Gastroesophageal sphincter (tissue), 3 donors: Measurements from ENCODE around the gene SV2C.

ENCODE experiments used
- POLR2A ChIP-seq, 2 donors: fragments of 450-650 bp; IDR thresholded peaks; one replicate each; pipeline ENCODE4 v1.6.1; 2017; ENCODE audit warnings: antibody characterized with exemption in 2 of 2, mild to moderate bottlenecking in 2 of 2, moderate library complexity in 1 of 2
- POLR2AphosphoS5 ChIP-seq: sonication (generic); formaldehyde crosslinking; IDR thresholded peaks from one replicate; pipeline ENCODE4 v1.6.1; 2017; ENCODE audit warnings: antibody characterized with exemption
- TF ChIP-seq, protein P1 (sequence below), 4 experiments: fragments of 200-600 bp in 2 of 4; fragments of 450-650 bp in 2 of 4; sonication (generic) in 1 of 4; IDR thresholded peaks; one replicate each; pipeline ENCODE4 v1.5.1; 2017 to 2019; ENCODE audit warnings: antibody characterized with exemption in 4 of 4, mild to moderate bottlenecking in 2 of 4, moderate library complexity in 2 of 4

DNA sequence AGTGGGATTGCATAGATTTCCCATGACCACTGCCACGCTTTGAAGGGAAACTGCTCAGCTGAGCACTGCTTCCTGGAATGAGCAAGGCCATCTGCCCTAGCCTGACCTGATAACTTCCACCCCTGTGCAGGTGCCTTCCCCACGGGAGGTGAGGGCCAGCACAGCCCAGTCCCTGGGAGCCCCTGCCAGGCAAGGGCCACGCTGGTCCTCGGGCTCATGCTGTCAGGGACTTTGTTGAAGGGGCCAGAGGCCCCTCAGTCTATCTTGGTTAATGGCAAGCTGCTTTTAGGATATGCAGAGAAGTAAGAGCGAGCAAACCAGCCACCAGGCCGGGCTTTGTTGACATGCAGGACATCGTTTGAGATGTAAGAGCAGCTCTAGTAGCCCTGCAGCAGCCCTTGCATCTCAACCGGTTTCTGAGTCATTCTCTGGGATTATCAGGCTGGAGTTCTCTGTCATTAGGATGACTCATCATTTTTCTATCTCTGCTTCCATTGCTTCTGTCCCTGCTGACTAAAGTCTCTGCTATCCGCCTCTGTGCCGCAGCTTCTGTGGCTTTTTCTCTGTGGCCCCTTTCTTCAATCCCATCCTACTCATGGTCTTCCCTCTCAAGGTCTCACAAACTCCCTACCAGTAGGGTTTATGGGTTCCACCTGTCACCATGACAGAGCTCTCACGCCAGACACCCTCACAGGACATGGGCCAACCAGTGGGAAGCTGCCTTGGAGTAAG, 289.3 kb downstream of the SV2C start:
- TF ChIP-seq, protein P1, sequence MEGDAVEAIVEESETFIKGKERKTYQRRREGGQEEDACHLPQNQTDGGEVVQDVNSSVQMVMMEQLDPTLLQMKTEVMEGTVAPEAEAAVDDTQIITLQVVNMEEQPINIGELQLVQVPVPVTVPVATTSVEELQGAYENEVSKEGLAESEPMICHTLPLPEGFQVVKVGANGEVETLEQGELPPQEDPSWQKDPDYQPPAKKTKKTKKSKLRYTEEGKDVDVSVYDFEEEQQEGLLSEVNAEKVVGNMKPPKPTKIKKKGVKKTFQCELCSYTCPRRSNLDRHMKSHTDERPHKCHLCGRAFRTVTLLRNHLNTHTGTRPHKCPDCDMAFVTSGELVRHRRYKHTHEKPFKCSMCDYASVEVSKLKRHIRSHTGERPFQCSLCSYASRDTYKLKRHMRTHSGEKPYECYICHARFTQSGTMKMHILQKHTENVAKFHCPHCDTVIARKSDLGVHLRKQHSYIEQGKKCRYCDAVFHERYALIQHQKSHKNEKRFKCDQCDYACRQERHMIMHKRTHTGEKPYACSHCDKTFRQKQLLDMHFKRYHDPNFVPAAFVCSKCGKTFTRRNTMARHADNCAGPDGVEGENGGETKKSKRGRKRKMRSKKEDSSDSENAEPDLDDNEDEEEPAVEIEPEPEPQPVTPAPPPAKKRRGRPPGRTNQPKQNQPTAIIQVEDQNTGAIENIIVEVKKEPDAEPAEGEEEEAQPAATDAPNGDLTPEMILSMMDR (IDR thresholded peaks at IDR 0.05) = no peak
- TF ChIP-seq POLR2A (IDR thresholded peaks at IDR 0.05) = no peak
- no peak for TF ChIP-seq POLR2AphosphoS5
